ENCODE measurements around the gene ASNSD1.
"Not testable (repeated sequence)": the region's sequence is repeated elsewhere in the genome, so short reads cannot be mapped to it uniquely, and the experiment has no call there.

- not testable (repeated sequence) for TF ChIP-seq CTCF, POLR2A, EP300, POLR2AphosphoS5 (IDR thresholded peaks at IDR 0.05)
Observed at GRCh38 chr2:189717593-189717992, 56.3 kb downstream of the ASNSD1 start.

Data from gastroesophageal sphincter (tissue), 3 donors.